Activated T-helper 1 cell treated with anti-CD3 and anti-CD28 coated beads, Interleukin-12 subunit alpha, Interleukin-12 subunit beta, Interleukin-2, Interleukin-4 antibody, amounts not matched to agents 30 ng/mL and 10 ng/mL and 1 ng/mL, durations not matched to agents 14 hours and 24 hours and 36 hours (primary cell): ENCODE data around the gene RCOR2. TPM values are rescaled to one million over a fixed set of nuclear protein-coding genes. Genes with fewer than 3 reads are reported as not detected.

ENCODE experiments used
- DNase-seq: peaks from one replicate; pipeline ENCODE4 v3.0.0; 2021; ENCODE audit warnings: low spot score
- H3K27ac Mint-ChIP-seq: one replicate; pipeline ENCODE4 v1.8.0; 2021; ENCODE audit warnings: mild to moderate bottlenecking, mixed read lengths
- H3K27me3 Mint-ChIP-seq: one replicate; pipeline ENCODE4 v1.8.0; 2022; ENCODE audit warnings: mild to moderate bottlenecking, moderate library complexity, mixed read lengths; ENCODE audit not compliant: insufficient read depth
- H3K36me3 Mint-ChIP-seq: one replicate; pipeline ENCODE4 v1.8.0; 2021; ENCODE audit warnings: low read depth, mixed read lengths
- H3K4me1 Mint-ChIP-seq: one replicate; pipeline ENCODE4 v1.8.0; 2021; ENCODE audit warnings: low read depth, mixed read lengths
- H3K4me3 Mint-ChIP-seq: one replicate; pipeline ENCODE4 v1.8.0; 2021; ENCODE audit warnings: mild to moderate bottlenecking, moderate library complexity, mixed read lengths
- H3K9me3 Mint-ChIP-seq: one replicate; pipeline ENCODE4 v1.8.0; 2021; ENCODE audit warnings: mixed read lengths
- intact Hi-C: fragments of 100-400 bp; cut with micrococcal nuclease; formaldehyde crosslinking; loops from one replicate; pipeline ENCODE4 v1.15.1; 2024
- total RNA-seq: library from RNA; stranded (reverse); gene quantifications from 2 replicates; pipeline ENCODE4 v1.2.3, GENCODE V29; 2022

RCOR2 gene
- total RNA-seq, 1 donor from 2014 or later, result 0.21 TPM

GRCh38 chr11:63919267-63920125, 2.5 kb upstream of the RCOR2 start:
- H3K4me1 Mint-ChIP-seq, result peaks cover 9% of the 10 kb centered on the region
- intact Hi-C loops, result loop anchor here (2.0 kb wide), 1 partner anchor 19 kb away; the partner anchor contains the start of gene NAA40
- H3K36me3 Mint-ChIP-seq, result no peaks in the 10 kb centered on the region
- H3K9me3 Mint-ChIP-seq, result no peaks in the 10 kb centered on the region
- DNase-seq, result no peak
- no peak overlapping the region for H3K4me3 Mint-ChIP-seq
- H3K27me3 Mint-ChIP-seq, result peaks cover 27% of the 10 kb centered on the region
- H3K27ac Mint-ChIP-seq, result no peak overlapping the region

GRCh38 chr11:63918507-63919191, 1.7 kb upstream of the RCOR2 start:
- H3K27ac Mint-ChIP-seq, result no peak overlapping the region
- no peaks in the 10 kb centered on the region for H3K36me3 Mint-ChIP-seq
- intact Hi-C loops, result no loop called here
- H3K4me1 Mint-ChIP-seq, result peaks cover 9% of the 10 kb centered on the region
- peaks cover 29% of the 10 kb centered on the region for H3K27me3 Mint-ChIP-seq
- DNase-seq, result no peak
- no peaks in the 10 kb centered on the region for H3K9me3 Mint-ChIP-seq
- peak overlapping the region; percentile 45 for H3K4me3 Mint-ChIP-seq

- Mint-ChIP-seq H3K4me3 (peak overlapping the region; percentile 39), H3K9me3 (no peaks in the 10 kb centered on the region), H3K27ac (no peak overlapping the region), H3K27me3 (peaks cover 21% of the 10 kb centered on the region), H3K4me1 (peaks cover 9% of the 10 kb centered on the region), H3K36me3 (no peaks in the 10 kb centered on the region)
- intact Hi-C loops, result loop anchor here (1.0 kb wide), 1 partner anchor 56 kb away; the partner anchor contains the start of gene COX8A
- DNase-seq, result no peak
These were observed 935 bp upstream of the RCOR2 start for GRCh38 chr11:63917692-63918506.

- no peak for DNase-seq
- intact Hi-C loops, result no loop called here
- Mint-ChIP-seq H3K36me3 (no peaks in the 10 kb centered on the region), H3K4me1 (peaks cover 9% of the 10 kb centered on the region), H3K27me3 (peaks cover 13% of the 10 kb centered on the region), H3K27ac (no peak overlapping the region), H3K4me3 (peak overlapping the region; percentile 82), H3K9me3 (no peaks in the 10 kb centered on the region)
These were observed 765 bp downstream of the RCOR2 start for GRCh38 chr11:63915961-63916836.

GRCh38 chr11:63914896-63915691, 1.9 kb downstream of the RCOR2 start:
- intact Hi-C loops, result no loop called here
- no peak overlapping the region for H3K27ac Mint-ChIP-seq
- no peak for DNase-seq
- H3K4me1 Mint-ChIP-seq, result peaks cover 9% of the 10 kb centered on the region
- H3K27me3 Mint-ChIP-seq, result peaks cover 13% of the 10 kb centered on the region
- no peaks in the 10 kb centered on the region for H3K36me3 Mint-ChIP-seq
- no peaks in the 10 kb centered on the region for H3K9me3 Mint-ChIP-seq
- peak overlapping the region; percentile 67 for H3K4me3 Mint-ChIP-seq

- Mint-ChIP-seq H3K36me3 (no peaks in the 10 kb centered on the region), H3K27me3 (peaks cover 13% of the 10 kb centered on the region), H3K4me1 (peaks cover 9% of the 10 kb centered on the region), H3K4me3 (no peak overlapping the region), H3K9me3 (no peaks in the 10 kb centered on the region), H3K27ac (no peak overlapping the region)
- no peak for DNase-seq
- intact Hi-C loops, result no loop called here
These were observed 2.8 kb downstream of the RCOR2 start for GRCh38 chr11:63913866-63914830.

- H3K36me3 Mint-ChIP-seq, result no peaks in the 10 kb centered on the region
- H3K9me3 Mint-ChIP-seq, result no peaks in the 10 kb centered on the region
- DNase-seq, result no peak
- peaks cover 3% of the 10 kb centered on the region for H3K4me1 Mint-ChIP-seq
- H3K27ac Mint-ChIP-seq, result no peak overlapping the region
- H3K4me3 Mint-ChIP-seq, result no peak overlapping the region
- H3K27me3 Mint-ChIP-seq, result peaks cover 7% of the 10 kb centered on the region
- intact Hi-C loops, result no loop called here
These were observed 4.3 kb downstream of the RCOR2 start for GRCh38 chr11:63912678-63913077.

GRCh38 chr11:63911876-63912275, 5.1 kb downstream of the RCOR2 start:
- H3K4me1 Mint-ChIP-seq, result no peaks in the 10 kb centered on the region
- peaks cover 4% of the 10 kb centered on the region for H3K27me3 Mint-ChIP-seq
- H3K27ac Mint-ChIP-seq, result no peak overlapping the region
- no peaks in the 10 kb centered on the region for H3K36me3 Mint-ChIP-seq
- H3K4me3 Mint-ChIP-seq, result no peak overlapping the region
- DNase-seq, result no peak
- no peaks in the 10 kb centered on the region for H3K9me3 Mint-ChIP-seq
- intact Hi-C loops, result no loop called here

- Mint-ChIP-seq H3K9me3 (no peaks in the 10 kb centered on the region), H3K27me3 (peaks cover 4% of the 10 kb centered on the region), H3K36me3 (no peaks in the 10 kb centered on the region), H3K27ac (no peak overlapping the region), H3K4me3 (no peak overlapping the region), H3K4me1 (no peaks in the 10 kb centered on the region)
- intact Hi-C loops, result no loop called here
- DNase-seq, result no peak
These were observed 5.5 kb downstream of the RCOR2 start for GRCh38 chr11:63911440-63911839.

GRCh38 chr11:63910675-63911074, 6.3 kb downstream of the RCOR2 start:
- Mint-ChIP-seq H3K4me3 (no peak overlapping the region), H3K9me3 (no peaks in the 10 kb centered on the region), H3K27me3 (peaks cover 2% of the 10 kb centered on the region), H3K27ac (no peak overlapping the region), H3K4me1 (no peaks in the 10 kb centered on the region), H3K36me3 (peaks cover 3% of the 10 kb centered on the region)
- no peak for DNase-seq
- intact Hi-C loops, result no loop called here
